ENCODE results near the gene AADACL2.

GRCh38 chr3:151777880-151778279, 44.2 kb downstream of the AADACL2 start:
- TF ChIP-seq CTCF (IDR thresholded peaks at IDR 0.05), result no peak
- TF ChIP-seq POLR2A (IDR thresholded peaks at IDR 0.05), result no peak

Data from lower leg skin (tissue), 3 donors.